Heart left ventricle (tissue), 13 donors: ENCODE results near the gene ESR2.

ENCODE experiments used
- CTCF ChIP-seq, 12 donors: fragments of 200-600 bp; sonication (generic) in 4 of 12; IDR thresholded peaks; one replicate each; pipeline versions ENCODE4 v1.5.0 to v1.8.0; 2018 to 2022; ENCODE audit warnings: antibody characterized with exemption in 12 of 12, mild to moderate bottlenecking in 5 of 12
- POLR2A ChIP-seq, 2 donors: fragments of 450-650 bp; IDR thresholded peaks; one replicate each; pipeline ENCODE4 v1.6.1; 2017; ENCODE audit warnings: antibody characterized with exemption in 2 of 2, mild to moderate bottlenecking in 2 of 2, moderate library complexity in 2 of 2
- donor health status: ischemic (EF 13 %, LVEDD 7.1; RV severe dilation, severe dysfunction).
- donor health status: DM: no; HTN: yes; CAD: no.
- donor health status: DM: no; HTN: no; CAD: no.
- donor health status: ischemic (EF 25% LVEDD 6.9; RV normal size, moderate dysfunction).
- donor health status: ischemic (EF 25% LVEDD 5.7; RV mildly dilated, moderate dysfunction).
- donor health status: ischemic (EF 35%, LVEDD 5.7; RV mildly dilated, moderate dysfunction).
- donor health status: nonischemic (EF 11% LVEDD 7.7; RV severe dilation, severe dysfunction).
- donor health status: DM: yes; HTN: yes; CAD: no.
- donor health status: PGD.
- donor health status: ischemic (EF 29% LVEDD 5.4; RV normal size, mild dysfunction).
- donor health status: nonischemic (EF 23%, LVEDD 6.1; RV moderate dilation, normal function).

- TF ChIP-seq CTCF (IDR thresholded peaks at IDR 0.05), result no peak
- no peak for TF ChIP-seq POLR2A (IDR thresholded peaks at IDR 0.05)
Measured at GRCh38 chr14:64119980-64120379, 174.2 kb downstream of the ESR2 start.
